NCI-H146 treated with DMSO at 0.1 percent for 48 hours (cell line): ENCODE data around the gene SSTR3.

Source experiments
- DNase-seq: peaks from one replicate; lab custom pipeline; 2025; ENCODE audit not compliant: unreplicated experiment; lab: John Stamatoyannopoulos, UW

Gene SSTR3

GRCh38 chr22:37229012-37229804 is 16.9 kb upstream of the SSTR3 start:
- DNase-seq = no peak

- no peak for DNase-seq
Measured at GRCh38 chr22:37228106-37229011, 16.1 kb upstream of the SSTR3 start.

- no peak for DNase-seq
Measured at GRCh38 chr22:37226514-37226913, 14.2 kb upstream of the SSTR3 start.

- DNase-seq = no peak
Measured at GRCh38 chr22:37226087-37226486, 13.8 kb upstream of the SSTR3 start.

GRCh38 chr22:37225481-37225880 is 13.2 kb upstream of the SSTR3 start:
- no peak for DNase-seq

- DNase-seq = no peak
Measured at GRCh38 chr22:37224757-37225420, 12.6 kb upstream of the SSTR3 start.

- DNase-seq = no peak
Measured at GRCh38 chr22:37223965-37224551, 11.8 kb upstream of the SSTR3 start.

GRCh38 chr22:37222440-37222971 is 10.2 kb upstream of the SSTR3 start:
- no peak for DNase-seq

DNA sequence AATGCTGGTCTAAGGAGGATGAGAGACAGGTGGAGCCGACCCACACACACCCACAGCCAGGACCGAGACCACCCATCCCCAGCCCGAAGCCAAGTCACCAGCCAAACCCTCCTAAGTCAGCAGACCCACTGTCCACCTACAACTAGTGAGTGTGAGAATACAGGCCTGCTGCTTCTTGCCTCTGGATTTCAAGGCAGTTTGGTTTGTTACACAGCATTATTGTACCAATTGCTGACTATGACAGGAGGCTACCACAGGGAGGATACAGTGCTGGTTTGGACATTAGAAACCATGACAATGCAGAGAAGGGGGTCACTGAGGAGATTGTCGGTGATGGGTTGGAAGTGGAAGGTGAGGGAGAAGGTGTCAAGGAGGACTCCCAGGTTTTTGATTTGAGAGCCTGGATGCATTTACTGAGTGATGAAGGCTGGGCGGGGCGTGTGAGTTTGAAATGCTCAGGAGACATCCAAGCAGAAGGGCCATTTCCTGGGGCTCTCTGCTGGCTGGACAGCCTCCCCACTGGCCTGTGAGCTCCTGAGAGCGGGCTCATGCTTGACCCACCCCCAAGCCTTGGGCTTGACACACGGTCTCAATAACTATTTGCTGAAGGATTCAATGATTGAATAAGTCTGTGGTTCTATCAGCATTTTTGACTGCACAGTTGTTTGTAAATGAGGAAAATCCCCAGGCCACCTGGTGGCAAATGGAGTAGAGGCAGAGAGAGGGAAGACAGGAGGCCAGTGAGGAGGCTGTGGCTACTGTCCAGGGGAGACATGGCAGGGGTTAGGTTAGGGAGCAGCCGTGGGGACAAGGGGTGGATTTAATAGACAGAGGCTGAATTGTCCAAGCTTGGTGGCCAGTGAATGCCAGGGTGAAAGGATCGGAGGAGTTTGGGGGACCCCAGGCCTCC is 9.4 kb upstream of the SSTR3 start:
- DNase-seq = no peak

DNA sequence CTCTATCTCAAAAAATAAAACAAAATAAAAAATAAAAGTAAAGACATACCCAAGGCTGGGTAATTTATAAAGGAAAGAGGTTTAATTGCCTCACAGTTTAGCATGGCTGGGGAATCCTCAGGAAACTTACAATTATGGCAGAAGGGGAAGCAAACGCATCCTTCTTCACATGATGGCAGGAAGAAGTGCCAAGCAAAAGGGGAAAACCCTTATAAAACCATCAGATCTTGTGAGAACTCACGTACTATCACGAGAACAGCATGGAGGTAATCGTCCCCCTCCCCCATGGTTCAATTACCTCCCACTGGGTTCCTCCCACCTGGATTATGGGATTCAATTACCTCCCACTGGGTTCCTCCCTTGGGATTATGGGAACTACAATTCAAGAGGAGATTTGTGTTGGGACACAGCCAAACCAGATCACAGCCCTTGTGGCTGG is 8.3 kb upstream of the SSTR3 start:
- DNase-seq = no peak

DNA sequence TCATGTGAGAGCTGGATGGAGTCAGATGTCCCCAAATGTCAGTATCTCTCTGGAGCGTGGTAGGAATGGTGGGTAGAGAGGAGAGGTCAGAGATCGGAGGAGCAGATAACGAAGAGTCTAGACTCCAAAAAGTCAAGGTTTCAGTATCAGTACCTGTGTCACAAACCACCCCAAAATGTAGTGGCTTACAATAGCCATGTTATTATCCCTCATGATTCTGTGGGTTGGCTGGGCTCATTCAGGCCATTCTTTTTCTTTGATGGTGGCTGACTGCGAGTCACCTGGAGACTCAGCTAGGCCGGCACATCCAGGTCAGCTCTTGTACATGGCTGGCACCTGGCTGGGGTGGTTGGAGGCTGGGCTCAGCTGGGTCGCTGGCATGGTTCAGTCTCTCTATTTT is 7.3 kb upstream of the SSTR3 start:
- no peak for DNase-seq

DNA sequence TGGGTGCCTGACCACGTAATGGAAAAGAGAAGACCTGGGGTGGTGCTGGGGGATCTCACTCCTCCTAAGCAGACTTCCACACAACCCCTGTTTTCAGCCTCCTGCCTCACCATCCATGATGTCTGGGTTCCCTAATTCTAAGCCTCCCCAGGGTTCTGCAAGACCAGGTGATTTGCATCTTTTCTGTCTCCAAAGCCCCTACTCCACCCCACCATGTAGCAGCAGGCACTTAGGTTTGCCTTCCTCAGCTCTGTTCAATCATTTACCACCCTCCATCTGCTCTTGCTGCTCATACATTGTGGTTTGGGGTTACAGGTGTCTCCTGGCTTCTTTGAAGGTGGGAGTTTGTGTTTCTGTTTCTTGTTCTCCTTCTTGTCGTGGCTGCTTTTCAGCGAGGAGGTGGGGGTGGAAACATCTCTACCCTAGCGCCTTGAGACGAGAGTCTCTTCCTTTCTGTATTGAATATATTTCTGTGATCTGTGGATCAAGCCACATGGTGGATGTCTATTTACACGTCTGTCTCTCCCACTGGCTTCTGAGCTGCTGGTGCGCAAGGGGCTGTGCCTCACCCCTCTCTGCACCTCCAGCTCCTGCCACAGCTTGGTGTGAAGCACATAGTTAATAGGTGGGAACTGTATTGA is 6.6 kb upstream of the SSTR3 start:
- DNase-seq = no peak

- no peak for DNase-seq
Measured at GRCh38 chr22:37218399-37218770, 6.1 kb upstream of the SSTR3 start.

- no peak for DNase-seq
Measured at GRCh38 chr22:37215890-37216289, 3.6 kb upstream of the SSTR3 start.

DNA sequence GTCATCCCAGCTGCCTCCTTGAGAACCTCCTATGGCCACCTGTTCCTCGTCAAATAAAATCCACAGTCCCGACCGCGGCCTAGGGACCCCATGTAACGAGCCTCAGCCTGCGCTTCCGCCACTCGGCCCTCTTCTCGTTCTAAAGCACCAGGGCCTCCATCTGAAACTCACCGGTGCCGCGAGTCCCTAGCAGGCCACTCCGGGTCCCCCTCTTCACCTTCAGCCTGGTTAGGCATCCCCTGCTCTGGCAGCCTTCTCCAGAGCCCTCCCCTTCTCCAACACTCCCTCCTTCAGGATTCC is 2.4 kb upstream of the SSTR3 start:
- no peak for DNase-seq

- DNase-seq = no peak
Measured at GRCh38 chr22:37213941-37214730, 1.9 kb upstream of the SSTR3 start.

DNA sequence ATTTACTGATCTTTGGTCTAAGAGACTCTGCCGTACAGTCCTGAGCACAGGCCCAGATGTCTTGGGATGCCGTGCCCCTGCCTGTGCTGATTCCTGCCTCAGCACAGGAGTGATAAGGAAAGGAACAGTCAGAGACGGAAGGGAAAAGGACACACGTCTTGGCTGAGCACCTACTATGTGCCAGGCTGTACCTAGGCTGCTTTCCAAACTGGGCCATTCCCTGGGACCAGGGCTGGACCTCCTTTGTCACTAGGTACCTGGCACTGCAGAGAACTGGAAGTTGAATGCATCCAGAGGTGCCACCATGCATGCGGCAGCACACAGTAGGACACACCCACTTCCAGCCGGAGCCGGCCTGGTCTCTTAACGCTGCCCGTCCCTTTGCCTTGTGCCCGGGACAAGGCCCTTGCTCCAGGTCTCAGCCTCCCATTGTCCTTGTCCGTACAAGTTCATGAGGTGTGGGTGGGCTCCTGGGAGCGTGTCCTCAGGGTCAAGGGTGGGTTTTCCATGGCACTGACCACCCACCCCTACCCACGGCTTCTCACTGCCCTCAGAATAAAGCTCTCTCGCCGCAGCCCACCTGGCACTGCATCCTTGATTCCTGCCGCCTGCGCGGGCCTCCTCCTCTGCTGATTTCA is 1.1 kb upstream of the SSTR3 start:
- DNase-seq = no peak

DNA sequence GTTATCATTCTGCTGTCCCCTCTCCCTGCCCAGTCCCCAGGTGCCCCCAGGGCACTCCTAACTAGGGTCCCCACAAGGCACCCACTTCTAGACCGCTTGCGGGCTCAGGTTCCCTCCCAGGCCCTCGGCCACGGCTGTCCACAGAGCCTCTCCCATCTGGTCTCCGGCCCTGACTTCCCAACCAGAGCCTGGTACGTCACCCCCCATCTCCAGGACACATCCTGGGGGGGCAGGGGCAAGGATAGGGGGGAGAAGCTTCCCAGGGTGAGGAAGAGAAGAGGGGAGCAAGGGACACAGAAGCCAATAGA is 457 bp downstream of the SSTR3 start:
- DNase-seq = no peak
